HFFc6 (cell line): Measurements from ENCODE around the gene KAT8. TPM values are rescaled to one million over a fixed set of nuclear protein-coding genes. Genes with fewer than 3 reads are reported as not detected.

Source experiments
- DNase-seq: peaks from one replicate; pipeline ENCODE4 v3.0.0-alpha.2; 2018
- H3K27ac Mint-ChIP-seq: 2 replicates; pipeline ENCODE4 v1.8.0; 2020; ENCODE audit warnings: mild to moderate bottlenecking, mixed read lengths
- H3K27me3 Mint-ChIP-seq: 2 replicates; pipeline ENCODE4 v1.8.0; 2021; ENCODE audit warnings: mild to moderate bottlenecking, moderate library complexity, mixed read lengths; ENCODE audit not compliant: insufficient read depth
- H3K36me3 Mint-ChIP-seq: 2 replicates; pipeline ENCODE4 v1.8.0; 2021; ENCODE audit warnings: low read depth, mixed read lengths
- H3K4me1 Mint-ChIP-seq: 2 replicates; pipeline ENCODE4 v1.8.0; 2020; ENCODE audit warnings: low read depth, mixed read lengths
- H3K4me3 Mint-ChIP-seq: 2 replicates; pipeline ENCODE4 v1.8.0; 2020; ENCODE audit warnings: mild to moderate bottlenecking, moderate library complexity, mixed read lengths
- H3K9me3 Mint-ChIP-seq: 2 replicates; pipeline ENCODE4 v1.8.0; 2020; ENCODE audit warnings: mild to moderate bottlenecking, mixed read lengths
- total RNA-seq, 6 experiments: library from RNA; stranded (reverse); fragmentation: NEBNext Ultra II Directional; extraction: Animal tissue kit (Norgen Biotek cat#: 25700); gene quantifications; 2 replicates in 1 of 6; 3 replicates in 5 of 6; pipeline ENCODE4 v1.2.3, GENCODE V29; 2021
- TF ChIP-seq, protein P1 (sequence below): fragments of 200-600 bp; sonication (generic); IDR thresholded peaks from 2 replicates; pipeline ENCODE4 v1.5.0; 2021; ENCODE audit warnings: antibody characterized with exemption, mild to moderate bottlenecking

Gene KAT8
- total RNA-seq, 6 experiments from 2014 or later: 28.1 to 31.8 (median 29.6) TPM

- no peaks in the 10 kb centered on the region for H3K27me3 Mint-ChIP-seq
- H3K27ac Mint-ChIP-seq: peak within 1 kb of the TSS; percentile 97
- peak; percentile 99 for DNase-seq
- peaks cover 33% of the 10 kb centered on the region for H3K4me1 Mint-ChIP-seq
- no peaks in the 10 kb centered on the region for H3K9me3 Mint-ChIP-seq
- TF ChIP-seq, protein P1, sequence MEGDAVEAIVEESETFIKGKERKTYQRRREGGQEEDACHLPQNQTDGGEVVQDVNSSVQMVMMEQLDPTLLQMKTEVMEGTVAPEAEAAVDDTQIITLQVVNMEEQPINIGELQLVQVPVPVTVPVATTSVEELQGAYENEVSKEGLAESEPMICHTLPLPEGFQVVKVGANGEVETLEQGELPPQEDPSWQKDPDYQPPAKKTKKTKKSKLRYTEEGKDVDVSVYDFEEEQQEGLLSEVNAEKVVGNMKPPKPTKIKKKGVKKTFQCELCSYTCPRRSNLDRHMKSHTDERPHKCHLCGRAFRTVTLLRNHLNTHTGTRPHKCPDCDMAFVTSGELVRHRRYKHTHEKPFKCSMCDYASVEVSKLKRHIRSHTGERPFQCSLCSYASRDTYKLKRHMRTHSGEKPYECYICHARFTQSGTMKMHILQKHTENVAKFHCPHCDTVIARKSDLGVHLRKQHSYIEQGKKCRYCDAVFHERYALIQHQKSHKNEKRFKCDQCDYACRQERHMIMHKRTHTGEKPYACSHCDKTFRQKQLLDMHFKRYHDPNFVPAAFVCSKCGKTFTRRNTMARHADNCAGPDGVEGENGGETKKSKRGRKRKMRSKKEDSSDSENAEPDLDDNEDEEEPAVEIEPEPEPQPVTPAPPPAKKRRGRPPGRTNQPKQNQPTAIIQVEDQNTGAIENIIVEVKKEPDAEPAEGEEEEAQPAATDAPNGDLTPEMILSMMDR: no peak
- peaks cover 17% of the 10 kb centered on the region for H3K36me3 Mint-ChIP-seq
- peak within 1 kb of the TSS; percentile 99 for H3K4me3 Mint-ChIP-seq
These were observed 43.3 kb upstream of the KAT8 start, which contains the start of the genes ZNF646 and ZNF668 for GRCh38 chr16:31073970-31074813. Gene ZNF646 (plus strand): TSS chr16:31074422. CDS start chr16:31076325, 1,903 bp downstream. Gene ZNF668 (minus strand): TSS chr16:31074240. CDS start chr16:31064459, 9,781 bp downstream.

- no peak for DNase-seq
- TF ChIP-seq, protein P1: peak; percentile 33; the same call in 1 of the 2 replicates
- Mint-ChIP-seq H3K4me3 (peak overlapping the region; percentile 97), H3K27me3 (no peaks in the 10 kb centered on the region), H3K36me3 (peaks cover 17% of the 10 kb centered on the region), H3K4me1 (peaks cover 30% of the 10 kb centered on the region), H3K27ac (peak overlapping the region; percentile 90), H3K9me3 (no peaks in the 10 kb centered on the region)
These were observed 42.7 kb upstream of the KAT8 start for GRCh38 chr16:31074814-31075183.

GRCh38 chr16:31076319-31076718 is 41.1 kb upstream of the KAT8 start:
- Mint-ChIP-seq H3K4me3 (no peak overlapping the region), H3K9me3 (no peaks in the 10 kb centered on the region), H3K36me3 (peaks cover 24% of the 10 kb centered on the region), H3K27me3 (no peaks in the 10 kb centered on the region), H3K27ac (no peak overlapping the region), H3K4me1 (peaks cover 29% of the 10 kb centered on the region)
- no peak for DNase-seq
- TF ChIP-seq, protein P1: no peak

DNA sequence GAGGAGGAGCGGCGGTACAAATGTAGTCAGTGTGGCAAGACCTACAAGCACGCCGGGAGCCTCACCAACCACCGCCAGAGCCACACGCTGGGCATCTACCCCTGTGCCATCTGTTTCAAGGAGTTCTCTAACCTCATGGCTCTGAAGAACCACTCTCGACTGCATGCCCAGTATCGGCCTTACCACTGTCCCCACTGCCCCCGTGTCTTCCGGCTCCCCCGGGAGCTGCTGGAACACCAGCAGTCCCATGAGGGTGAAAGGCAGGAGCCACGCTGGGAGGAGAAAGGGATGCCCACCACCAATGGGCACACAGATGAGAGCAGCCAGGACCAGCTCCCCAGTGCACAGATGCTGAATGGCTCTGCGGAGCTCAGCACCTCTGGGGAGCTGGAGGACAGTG is 40.4 kb upstream of the KAT8 start:
- Mint-ChIP-seq H3K9me3 (no peaks in the 10 kb centered on the region), H3K27me3 (no peaks in the 10 kb centered on the region), H3K4me3 (no peak overlapping the region), H3K27ac (no peak overlapping the region), H3K36me3 (peaks cover 24% of the 10 kb centered on the region), H3K4me1 (peaks cover 22% of the 10 kb centered on the region)
- DNase-seq: no peak
- TF ChIP-seq, protein P1: no peak

- Mint-ChIP-seq H3K27me3 (no peaks in the 10 kb centered on the region), H3K4me3 (no peak overlapping the region)
- TF ChIP-seq, protein P1: peak; percentile 32; the same call in 1 of the 2 replicates
These were observed 39.7 kb upstream of the KAT8 start for GRCh38 chr16:31077592-31078396.

More at GRCh38 chr16:31077592-31078396, 39.7 kb upstream of the KAT8 start:
- Mint-ChIP-seq H3K9me3 (no peaks in the 10 kb centered on the region), H3K27ac (no peak overlapping the region), H3K36me3 (peaks cover 20% of the 10 kb centered on the region), H3K4me1 (peaks cover 15% of the 10 kb centered on the region)
- DNase-seq: no peak
